IPS-18a (cell line): ENCODE results near the gene TRIM68.

Experiments used
- H3K27ac ChIP-seq: one replicate; pipeline ENCODE4 v1.5.1; 2013; ENCODE audit warnings: low read length
- H3K27me3 ChIP-seq: one replicate; pipeline ENCODE4 v1.6.1; 2013; ENCODE audit warnings: mild to moderate bottlenecking, low read length; ENCODE audit not compliant: control insufficient read depth, insufficient read depth
- H3K36me3 ChIP-seq: one replicate; pipeline ENCODE4 v1.6.1; 2013; ENCODE audit warnings: low read depth, low read length; ENCODE audit not compliant: control insufficient read depth
- H3K4me1 ChIP-seq: one replicate; pipeline ENCODE4 v1.6.1; 2013; ENCODE audit warnings: low read depth, low read length; ENCODE audit not compliant: control insufficient read depth
- H3K4me3 ChIP-seq: one replicate; pipeline ENCODE4 v1.5.1; 2013; ENCODE audit warnings: low read length
- H3K9ac ChIP-seq: one replicate; pipeline ENCODE4 v1.6.1; 2013; ENCODE audit warnings: mild to moderate bottlenecking, low read length, moderate library complexity
- H3K9me3 ChIP-seq: one replicate; pipeline ENCODE4 v1.6.1; 2013; ENCODE audit warnings: low read depth, low read length; ENCODE audit not compliant: control insufficient read depth

TRIM68 gene

DNA sequence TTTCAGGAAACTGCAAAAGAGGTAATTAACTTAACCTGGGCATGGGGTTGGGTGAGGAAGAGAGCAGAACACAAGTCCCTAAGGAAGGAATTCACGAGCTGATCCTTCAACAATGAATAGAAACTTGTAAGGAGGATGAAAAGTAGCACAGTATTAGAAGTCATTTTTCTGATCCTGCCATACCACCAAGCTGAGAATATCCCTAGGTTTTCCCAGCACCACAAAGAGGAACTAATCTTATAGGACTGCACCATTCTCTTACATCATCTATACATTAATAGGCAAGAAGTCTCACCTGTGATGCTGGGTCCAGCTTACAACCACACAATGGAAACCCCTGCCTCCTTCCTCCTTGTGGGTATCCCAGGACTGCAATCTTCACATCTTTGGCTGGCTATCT, 14.3 kb downstream of the TRIM68 start, which contains the start of gene OR52I1:
TSS of gene OR52I1 (plus strand) at position 301 of the 400 bp plus-strand sequence. CDS start at position 301, 0 bp downstream.
- Histone ChIP-seq H3K27ac (no peak within 1 kb of the TSS), H3K9me3 (no peaks in the 10 kb centered on the region), H3K9ac (no peak within 1 kb of the TSS), H3K36me3 (no peaks in the 10 kb centered on the region), H3K4me1 (no peaks in the 10 kb centered on the region), H3K4me3 (no peak within 1 kb of the TSS), H3K27me3 (no peaks in the 10 kb centered on the region)

DNA sequence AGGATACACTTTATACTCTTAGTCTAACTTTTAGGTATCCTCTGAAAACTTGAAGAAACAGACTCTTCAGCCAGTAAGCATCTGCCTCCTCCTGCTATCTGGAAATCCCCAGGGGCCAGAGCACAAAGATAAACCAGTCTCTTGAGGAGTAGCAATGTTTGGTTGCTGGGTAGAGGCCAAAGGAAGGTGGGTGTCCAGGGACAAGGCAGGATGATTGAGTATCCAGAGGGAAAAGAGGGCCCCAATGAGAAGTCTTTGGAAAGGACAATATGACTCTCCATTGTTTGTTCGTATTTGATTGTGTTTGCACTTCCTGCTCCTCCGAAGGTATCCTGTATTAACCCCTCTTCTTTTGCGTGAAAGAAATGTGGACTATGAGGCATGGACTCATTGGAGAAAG, 19.0 kb downstream of the TRIM68 start:
- no peak overlapping the region for H3K9ac ChIP-seq
- H3K4me1 ChIP-seq: no peaks in the 10 kb centered on the region
- H3K36me3 ChIP-seq: no peaks in the 10 kb centered on the region
- no peak overlapping the region for H3K27ac ChIP-seq
- H3K4me3 ChIP-seq: no peak overlapping the region
- H3K9me3 ChIP-seq: no peaks in the 10 kb centered on the region
- no peaks in the 10 kb centered on the region for H3K27me3 ChIP-seq

DNA sequence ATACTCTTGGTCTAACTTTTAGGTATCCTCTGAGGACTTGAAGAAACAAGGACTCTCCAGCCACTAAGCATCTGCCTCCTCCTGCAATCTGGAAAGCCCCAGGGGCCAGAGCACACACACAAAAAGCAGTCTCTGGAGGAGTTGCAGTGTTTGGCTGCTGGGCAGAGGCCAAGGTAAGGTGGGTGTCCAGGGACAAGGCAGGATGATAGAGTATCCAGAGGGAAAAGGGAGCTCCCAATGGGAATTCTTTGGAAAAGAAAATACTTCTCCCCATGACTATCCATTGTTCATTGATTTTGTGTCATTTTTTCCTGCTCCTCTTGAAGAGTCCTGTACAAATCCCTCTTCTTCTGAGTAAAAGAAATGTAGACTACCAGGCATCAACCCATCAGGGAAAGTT, 26.6 kb downstream of the TRIM68 start, which contains the start of gene OR52I2:
TSS of gene OR52I2 (plus strand) at position 301 of the 400 bp plus-strand sequence.
- H3K27me3 ChIP-seq: no peaks in the 10 kb centered on the region
- no peaks in the 10 kb centered on the region for H3K36me3 ChIP-seq
- no peak within 1 kb of the TSS for H3K27ac ChIP-seq
- no peak within 1 kb of the TSS for H3K9ac ChIP-seq
- H3K4me1 ChIP-seq: no peaks in the 10 kb centered on the region
- no peak within 1 kb of the TSS for H3K4me3 ChIP-seq
- H3K9me3 ChIP-seq: no peaks in the 10 kb centered on the region

DNA sequence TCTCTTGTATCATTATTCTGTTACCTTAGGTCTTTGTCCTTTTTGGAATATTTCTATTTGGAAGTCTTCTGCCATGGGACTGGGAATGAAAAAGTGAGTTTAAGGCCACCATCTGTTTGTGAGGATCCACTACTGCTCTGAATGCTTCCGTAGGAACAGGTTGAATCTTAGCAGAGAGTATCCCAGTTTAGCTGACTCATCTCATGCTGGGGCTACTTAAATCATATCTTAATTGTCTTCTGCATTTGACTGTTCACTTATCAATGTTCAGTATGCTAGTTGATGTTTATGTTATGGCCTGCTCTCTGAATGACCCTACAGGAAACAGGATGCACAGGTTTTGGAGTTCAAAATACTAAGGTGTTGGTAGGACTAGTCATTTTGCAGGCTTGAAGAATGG, 27.9 kb downstream of the TRIM68 start:
- Histone ChIP-seq H3K9ac (no peak overlapping the region), H3K4me3 (no peak overlapping the region), H3K27me3 (no peaks in the 10 kb centered on the region)

DNA sequence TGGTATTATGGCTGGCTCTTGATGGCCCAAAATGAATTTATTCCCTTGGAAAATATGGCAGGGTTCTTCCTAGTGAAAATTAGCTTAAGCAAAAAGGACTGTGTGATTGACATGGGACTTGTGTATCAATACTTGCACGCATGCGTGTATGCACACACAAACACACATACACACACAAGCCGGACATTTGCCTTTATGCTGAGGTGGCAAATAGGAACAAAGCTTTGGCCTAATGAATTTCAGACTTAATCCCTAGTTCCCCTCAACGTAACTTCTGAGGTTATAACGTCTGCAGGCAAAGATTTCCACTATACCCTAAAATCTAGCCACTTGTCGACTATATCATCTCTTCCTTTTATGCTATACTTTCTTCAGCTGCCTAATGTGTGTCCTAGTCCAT, 29.4 kb downstream of the TRIM68 start:
- H3K9me3 ChIP-seq: no peaks in the 10 kb centered on the region
- no peak overlapping the region for H3K27ac ChIP-seq
- H3K27me3 ChIP-seq: no peaks in the 10 kb centered on the region
- no peaks in the 10 kb centered on the region for H3K36me3 ChIP-seq
- no peak overlapping the region for H3K4me3 ChIP-seq
- no peak overlapping the region for H3K9ac ChIP-seq
- H3K4me1 ChIP-seq: no peaks in the 10 kb centered on the region

More for the DNA sequence above, 27.9 kb downstream of the TRIM68 start:
- Histone ChIP-seq H3K9me3 (no peaks in the 10 kb centered on the region), H3K36me3 (no peaks in the 10 kb centered on the region), H3K27ac (no peak overlapping the region), H3K4me1 (no peaks in the 10 kb centered on the region)

DNA sequence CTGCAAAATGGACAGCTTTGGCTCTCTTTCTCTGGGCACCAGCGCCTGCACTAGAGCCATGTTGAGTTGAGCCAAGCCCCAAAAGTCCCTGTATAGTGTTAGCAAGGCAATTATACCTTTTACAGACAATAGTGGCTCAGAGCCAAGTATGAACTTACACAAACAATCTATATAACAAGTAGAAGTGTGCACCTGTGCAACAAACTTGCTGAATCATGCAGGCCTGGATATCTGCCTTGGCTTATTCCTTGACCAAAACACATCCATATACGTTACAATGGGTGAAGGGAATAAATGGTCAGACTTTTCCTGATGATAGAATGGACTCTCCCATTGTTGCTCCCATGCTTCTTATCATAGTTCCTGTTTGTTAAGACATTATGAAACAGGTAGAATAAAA, 30.3 kb downstream of the TRIM68 start:
- Histone ChIP-seq H3K27me3 (no peaks in the 10 kb centered on the region), H3K36me3 (no peaks in the 10 kb centered on the region), H3K9me3 (no peaks in the 10 kb centered on the region), H3K9ac (no peak overlapping the region), H3K4me1 (no peaks in the 10 kb centered on the region), H3K27ac (no peak overlapping the region), H3K4me3 (no peak overlapping the region)

DNA sequence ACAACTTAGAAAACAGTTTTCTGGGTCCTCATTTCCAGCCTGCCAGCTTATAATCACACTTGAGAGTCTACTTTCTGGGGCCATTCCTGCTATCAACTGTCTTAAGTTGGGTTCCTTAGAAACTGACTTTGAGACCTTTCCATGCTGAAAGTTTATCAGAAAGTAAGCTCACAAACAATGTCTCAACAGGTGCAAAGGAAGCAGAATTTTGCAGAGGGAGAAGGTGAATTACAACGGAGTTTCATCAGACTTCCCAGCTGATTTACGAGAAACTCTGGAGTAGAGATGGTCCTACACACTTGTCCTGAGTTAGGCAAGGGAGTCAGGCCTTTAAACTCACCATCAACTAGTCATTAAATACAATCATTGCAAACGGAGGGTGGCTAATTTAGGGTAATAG, 31.2 kb downstream of the TRIM68 start:
- no peaks in the 10 kb centered on the region for H3K27me3 ChIP-seq
- no peaks in the 10 kb centered on the region for H3K9me3 ChIP-seq
- no peak overlapping the region for H3K4me3 ChIP-seq
- H3K36me3 ChIP-seq: no peaks in the 10 kb centered on the region
- no peak overlapping the region for H3K9ac ChIP-seq
- peaks cover 4% of the 10 kb centered on the region for H3K4me1 ChIP-seq
- no peak overlapping the region for H3K27ac ChIP-seq

DNA sequence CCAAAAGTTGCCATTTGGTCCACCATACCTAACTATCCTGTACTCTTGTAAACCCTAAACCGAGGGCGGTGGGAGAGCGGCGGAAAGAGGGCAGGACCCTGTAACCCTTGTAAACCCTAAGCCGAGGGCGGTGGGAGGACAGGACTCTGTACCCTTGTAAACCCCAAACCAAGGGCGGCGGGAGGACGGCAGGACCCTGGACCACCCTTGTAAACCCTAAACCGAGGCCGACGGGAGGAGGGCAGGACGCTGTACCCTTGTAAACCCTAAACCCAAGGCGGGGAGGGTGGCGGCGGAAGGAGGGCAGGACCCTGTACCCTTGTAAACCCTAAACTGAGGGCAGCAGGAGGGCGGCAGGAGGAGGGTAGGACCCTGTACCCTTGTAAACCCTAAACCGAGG, 39.0 kb downstream of the TRIM68 start:
- H3K9ac ChIP-seq: no peak overlapping the region
- H3K36me3 ChIP-seq: no peaks in the 10 kb centered on the region
- H3K9me3 ChIP-seq: no peaks in the 10 kb centered on the region
- no peak overlapping the region for H3K27ac ChIP-seq
- no peaks in the 10 kb centered on the region for H3K27me3 ChIP-seq
- no peak overlapping the region for H3K4me3 ChIP-seq
- H3K4me1 ChIP-seq: peaks cover 9% of the 10 kb centered on the region

DNA sequence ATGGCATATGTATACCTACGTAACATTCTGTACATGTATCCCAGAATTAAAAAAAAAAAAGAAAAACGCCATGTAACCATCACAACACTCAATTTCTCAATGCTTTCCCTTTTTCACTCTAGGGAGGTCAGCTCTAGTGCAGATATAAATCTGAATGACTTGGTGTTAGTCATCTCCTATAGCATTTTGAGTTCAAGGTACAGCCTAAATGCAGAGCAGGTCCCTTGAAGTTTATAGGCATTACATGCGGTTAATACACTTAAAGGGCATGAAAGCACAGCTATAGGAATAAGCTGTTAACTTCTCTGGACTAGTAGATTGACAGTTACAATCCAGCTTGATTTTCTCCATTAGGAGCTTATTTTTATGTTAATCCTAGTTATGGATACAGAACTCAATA, 42.7 kb downstream of the TRIM68 start:
- no peaks in the 10 kb centered on the region for H3K27me3 ChIP-seq
- H3K36me3 ChIP-seq: no peaks in the 10 kb centered on the region
- no peak overlapping the region for H3K27ac ChIP-seq
- no peak overlapping the region for H3K9ac ChIP-seq
- no peaks in the 10 kb centered on the region for H3K4me1 ChIP-seq
- no peaks in the 10 kb centered on the region for H3K9me3 ChIP-seq
- no peak overlapping the region for H3K4me3 ChIP-seq

DNA sequence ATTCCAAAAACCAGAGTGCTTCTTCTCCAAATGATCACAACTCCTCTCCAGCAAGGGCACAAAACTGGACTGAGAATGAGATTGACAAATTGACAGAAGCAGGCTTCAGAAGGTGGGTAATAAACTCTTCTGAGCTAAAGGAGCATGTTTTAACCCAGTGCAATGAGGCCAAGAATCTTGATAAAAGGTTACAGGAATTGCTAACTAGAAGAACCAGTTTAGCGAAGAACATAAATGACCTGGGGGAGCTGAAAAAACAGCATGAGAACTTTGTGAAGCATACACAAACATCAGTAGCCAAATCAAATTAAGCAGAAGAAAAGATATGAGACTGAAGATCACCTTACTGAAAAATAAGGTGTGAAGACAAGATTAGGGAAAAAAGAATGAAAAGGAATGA, 47.6 kb downstream of the TRIM68 start:
- Histone ChIP-seq H3K4me1 (no peaks in the 10 kb centered on the region), H3K27ac (no peak overlapping the region), H3K9me3 (no peaks in the 10 kb centered on the region), H3K9ac (no peak overlapping the region), H3K4me3 (no peak overlapping the region), H3K27me3 (no peaks in the 10 kb centered on the region), H3K36me3 (no peaks in the 10 kb centered on the region)

DNA sequence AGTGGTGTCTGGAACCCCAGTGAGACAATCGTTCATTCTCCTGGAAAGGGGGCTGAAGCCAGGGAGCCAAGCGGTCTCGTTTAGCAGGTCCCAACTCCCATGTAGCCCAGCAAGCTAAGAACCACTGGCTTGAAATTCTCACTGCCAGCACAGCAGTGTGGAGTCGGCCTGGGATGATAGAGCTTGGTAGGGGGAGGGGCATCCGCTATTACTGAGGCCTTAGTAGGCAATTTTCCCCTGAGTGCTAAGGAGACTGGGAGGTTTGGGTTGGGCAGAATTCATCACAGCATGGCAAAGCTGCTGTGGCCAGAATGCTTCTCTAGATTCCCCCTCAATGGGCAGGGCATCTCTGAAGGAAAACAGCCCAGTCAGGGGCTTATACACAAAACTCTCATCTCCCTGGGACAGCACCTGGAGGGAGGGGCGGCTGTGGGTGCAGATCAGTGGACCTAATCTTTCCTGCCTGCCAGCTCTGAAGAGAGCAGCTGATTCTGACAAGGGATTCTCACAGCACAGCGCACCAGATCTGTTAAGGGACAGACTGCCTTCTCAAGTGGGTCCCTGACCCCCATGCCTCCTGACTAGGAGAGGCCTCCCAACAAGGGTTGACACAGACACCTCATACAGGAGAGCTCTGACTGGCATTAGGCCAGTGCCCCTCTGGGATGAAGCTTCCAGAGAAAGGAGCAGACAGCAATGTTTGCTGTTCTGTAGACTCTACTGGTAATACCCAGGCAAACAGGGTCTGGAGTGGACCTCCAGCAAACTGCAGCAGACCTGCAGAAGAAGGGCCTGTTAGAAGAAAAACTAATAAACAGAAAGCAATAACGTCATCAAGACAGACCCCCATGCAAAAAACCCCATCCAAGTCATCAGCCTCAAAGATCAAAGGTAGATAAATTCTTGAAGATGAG, 48.2 kb downstream of the TRIM68 start:
- H3K4me1 ChIP-seq: no peaks in the 10 kb centered on the region
- no peaks in the 10 kb centered on the region for H3K27me3 ChIP-seq
- H3K4me3 ChIP-seq: no peak overlapping the region
- H3K9me3 ChIP-seq: no peaks in the 10 kb centered on the region
- no peaks in the 10 kb centered on the region for H3K36me3 ChIP-seq
- no peak overlapping the region for H3K27ac ChIP-seq
- no peak overlapping the region for H3K9ac ChIP-seq
